Transverse colon (tissue), 4 donors: ENCODE measurements around the gene CCL21.

Experiments
- POLR2A ChIP-seq: fragments of 450-650 bp; IDR thresholded peaks from one replicate; pipeline ENCODE4 v1.6.1; 2016; ENCODE audit warnings: antibody characterized with exemption, mild to moderate bottlenecking, moderate library complexity
- POLR2AphosphoS5 ChIP-seq, 3 donors: sonication (generic); formaldehyde crosslinking; IDR thresholded peaks; one replicate each; pipeline ENCODE4 v1.6.1; 2016; ENCODE audit warnings: antibody characterized with exemption in 3 of 3
- TF ChIP-seq, protein P1 (sequence below), 5 experiments: fragments of 200-600 bp in 3 of 5; fragments of 450-650 bp in 2 of 5; sonication (generic) in 3 of 5; IDR thresholded peaks; 1 replicate in 2 of 5; 2 replicates in 3 of 5; pipeline ENCODE4 v1.5.1; 2016 to 2017; ENCODE audit warnings: antibody characterized with exemption in 5 of 5, inconsistent platforms in 3 of 5, mild to moderate bottlenecking in 2 of 5, moderate library complexity in 1 of 5

DNA sequence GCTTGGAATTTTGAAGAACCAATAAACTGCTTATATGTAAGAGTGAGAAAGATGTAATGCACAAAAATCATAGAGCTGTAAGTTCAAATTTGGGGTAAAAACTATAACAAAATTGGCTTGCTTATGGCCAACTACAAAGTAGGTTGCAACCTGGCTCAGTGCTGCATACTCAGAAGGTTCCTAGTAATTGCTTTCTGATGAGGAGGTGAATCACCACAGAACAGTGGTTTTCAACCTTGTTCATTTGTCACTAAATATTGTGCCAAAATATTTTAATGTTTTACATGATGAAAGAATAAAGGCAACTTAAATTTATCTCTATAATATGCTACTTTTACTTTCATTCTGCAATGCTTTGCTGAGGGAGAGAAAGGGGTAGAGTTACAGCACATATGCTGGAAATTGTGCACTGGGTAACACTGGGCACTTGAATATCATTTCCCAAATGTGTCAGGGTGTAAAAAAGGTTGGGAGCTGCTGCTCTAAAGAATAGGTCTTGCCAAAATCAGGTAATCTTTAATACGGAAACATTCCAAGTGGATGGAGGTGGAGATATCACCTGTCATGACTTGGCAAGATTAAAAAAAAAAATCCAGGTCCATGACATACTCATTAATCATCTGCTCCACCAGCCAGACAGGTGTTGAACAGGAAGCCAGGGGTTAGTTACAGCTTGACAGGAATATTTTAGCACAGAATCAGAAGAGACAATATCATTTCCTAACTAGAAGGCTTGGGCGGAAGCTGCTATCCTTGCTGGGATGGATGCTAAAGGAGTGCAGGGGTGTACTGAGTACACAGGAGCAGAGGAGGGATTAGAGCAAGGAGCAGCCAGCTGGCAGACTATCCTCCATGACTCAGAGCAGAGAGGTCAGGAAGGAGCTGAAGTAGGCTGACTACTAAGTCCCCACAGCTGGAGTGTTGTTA lies 34.6 kb upstream of the CCL21 start:
- TF ChIP-seq, protein P1, sequence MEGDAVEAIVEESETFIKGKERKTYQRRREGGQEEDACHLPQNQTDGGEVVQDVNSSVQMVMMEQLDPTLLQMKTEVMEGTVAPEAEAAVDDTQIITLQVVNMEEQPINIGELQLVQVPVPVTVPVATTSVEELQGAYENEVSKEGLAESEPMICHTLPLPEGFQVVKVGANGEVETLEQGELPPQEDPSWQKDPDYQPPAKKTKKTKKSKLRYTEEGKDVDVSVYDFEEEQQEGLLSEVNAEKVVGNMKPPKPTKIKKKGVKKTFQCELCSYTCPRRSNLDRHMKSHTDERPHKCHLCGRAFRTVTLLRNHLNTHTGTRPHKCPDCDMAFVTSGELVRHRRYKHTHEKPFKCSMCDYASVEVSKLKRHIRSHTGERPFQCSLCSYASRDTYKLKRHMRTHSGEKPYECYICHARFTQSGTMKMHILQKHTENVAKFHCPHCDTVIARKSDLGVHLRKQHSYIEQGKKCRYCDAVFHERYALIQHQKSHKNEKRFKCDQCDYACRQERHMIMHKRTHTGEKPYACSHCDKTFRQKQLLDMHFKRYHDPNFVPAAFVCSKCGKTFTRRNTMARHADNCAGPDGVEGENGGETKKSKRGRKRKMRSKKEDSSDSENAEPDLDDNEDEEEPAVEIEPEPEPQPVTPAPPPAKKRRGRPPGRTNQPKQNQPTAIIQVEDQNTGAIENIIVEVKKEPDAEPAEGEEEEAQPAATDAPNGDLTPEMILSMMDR (IDR thresholded peaks at IDR 0.05): no peak
- no peak for TF ChIP-seq POLR2AphosphoS5 (IDR thresholded peaks at IDR 0.05)
- TF ChIP-seq POLR2A: no peak
